Chondrocyte (in vitro differentiated cells): ENCODE results near the gene PCSK2. TPM values are rescaled to one million over a fixed set of nuclear protein-coding genes. Genes with fewer than 3 reads are reported as not detected.

ENCODE experiments used
- DNase-seq: peaks from one replicate; pipeline ENCODE4 v3.0.0; 2021; ENCODE audit warnings: mixed read lengths, low spot score
- H3K27ac Mint-ChIP-seq: one replicate; pipeline ENCODE4 v1.8.0; 2021; ENCODE audit warnings: mild to moderate bottlenecking, moderate library complexity, mixed read lengths; ENCODE audit not compliant: unreplicated experiment
- H3K27me3 Mint-ChIP-seq: 2 replicates; pipeline ENCODE4 v1.8.0; 2021; ENCODE audit warnings: low read depth, mixed read lengths
- H3K36me3 Mint-ChIP-seq: 2 replicates; pipeline ENCODE4 v1.8.0; 2021; ENCODE audit warnings: low read depth, mixed read lengths
- H3K4me1 Mint-ChIP-seq: 2 replicates; pipeline ENCODE4 v1.8.0; 2021; ENCODE audit warnings: low read depth, mild to moderate bottlenecking, mixed read lengths
- H3K4me3 Mint-ChIP-seq: one replicate; pipeline ENCODE4 v1.8.0; 2021; ENCODE audit warnings: mild to moderate bottlenecking, moderate library complexity, mixed read lengths; ENCODE audit not compliant: unreplicated experiment
- H3K9me3 Mint-ChIP-seq: 2 replicates; pipeline ENCODE4 v1.8.0; 2021; ENCODE audit warnings: low read depth, mixed read lengths
- total RNA-seq: library from RNA; stranded (reverse); gene quantifications from 3 replicates; pipeline ENCODE4 v1.2.1, GENCODE V29; 2021
- TF ChIP-seq, protein P1 (sequence below): fragments of 200-600 bp; sonication (generic); IDR thresholded peaks from 2 replicates; pipeline ENCODE4 v1.5.0; 2021; ENCODE audit warnings: antibody characterized with exemption, mild to moderate bottlenecking, moderate library complexity

The PCSK2 gene
- total RNA-seq, 1 donor from 2014 or later = not detected

DNA sequence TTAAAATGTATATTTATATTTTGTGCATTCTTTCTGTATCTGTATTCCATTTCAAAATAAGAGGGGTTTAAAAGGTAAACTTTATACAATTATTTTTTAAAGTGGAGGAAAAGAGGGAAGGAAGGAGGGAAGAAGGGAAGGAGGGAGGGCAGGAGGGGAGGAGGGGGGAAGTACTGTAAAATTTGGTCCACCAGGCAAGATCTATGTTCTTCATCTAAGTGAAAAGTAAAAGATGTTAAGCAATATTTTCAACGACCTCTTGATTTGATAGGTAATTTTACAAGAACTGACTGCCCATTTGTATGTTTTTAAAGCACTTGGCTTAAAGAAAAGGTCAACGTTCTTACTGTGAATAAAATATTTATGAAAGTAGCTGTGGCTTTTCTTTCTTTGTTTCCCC, 29.8 kb upstream of the PCSK2 start:
- TF ChIP-seq, protein P1, sequence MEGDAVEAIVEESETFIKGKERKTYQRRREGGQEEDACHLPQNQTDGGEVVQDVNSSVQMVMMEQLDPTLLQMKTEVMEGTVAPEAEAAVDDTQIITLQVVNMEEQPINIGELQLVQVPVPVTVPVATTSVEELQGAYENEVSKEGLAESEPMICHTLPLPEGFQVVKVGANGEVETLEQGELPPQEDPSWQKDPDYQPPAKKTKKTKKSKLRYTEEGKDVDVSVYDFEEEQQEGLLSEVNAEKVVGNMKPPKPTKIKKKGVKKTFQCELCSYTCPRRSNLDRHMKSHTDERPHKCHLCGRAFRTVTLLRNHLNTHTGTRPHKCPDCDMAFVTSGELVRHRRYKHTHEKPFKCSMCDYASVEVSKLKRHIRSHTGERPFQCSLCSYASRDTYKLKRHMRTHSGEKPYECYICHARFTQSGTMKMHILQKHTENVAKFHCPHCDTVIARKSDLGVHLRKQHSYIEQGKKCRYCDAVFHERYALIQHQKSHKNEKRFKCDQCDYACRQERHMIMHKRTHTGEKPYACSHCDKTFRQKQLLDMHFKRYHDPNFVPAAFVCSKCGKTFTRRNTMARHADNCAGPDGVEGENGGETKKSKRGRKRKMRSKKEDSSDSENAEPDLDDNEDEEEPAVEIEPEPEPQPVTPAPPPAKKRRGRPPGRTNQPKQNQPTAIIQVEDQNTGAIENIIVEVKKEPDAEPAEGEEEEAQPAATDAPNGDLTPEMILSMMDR = no peak
- Mint-ChIP-seq H3K27me3 (peaks cover 13% of the 10 kb centered on the region), H3K27ac (no peak overlapping the region), H3K4me3 (no peak overlapping the region), H3K36me3 (no peaks in the 10 kb centered on the region), H3K4me1 (no peaks in the 10 kb centered on the region), H3K9me3 (peaks cover 5% of the 10 kb centered on the region)
- no peak for DNase-seq

DNA sequence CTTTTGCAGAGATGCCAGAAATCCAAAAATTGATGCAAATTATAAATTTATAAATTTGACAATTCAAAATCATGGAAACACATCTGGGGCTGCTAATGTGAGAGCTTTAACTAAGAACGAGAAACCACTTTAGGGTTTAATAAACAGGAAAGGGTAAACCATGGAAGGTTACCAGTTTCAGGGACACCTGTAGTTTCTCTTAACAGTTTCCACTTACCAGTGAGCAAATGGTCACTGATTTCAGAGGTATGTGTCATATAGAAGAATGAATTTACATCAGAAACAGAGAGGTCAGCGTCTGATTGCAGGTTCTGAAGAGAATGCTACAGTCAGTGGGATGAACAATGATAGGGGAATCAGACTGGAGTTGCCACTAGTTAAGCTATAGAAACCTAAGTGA, 24.8 kb upstream of the PCSK2 start:
- Mint-ChIP-seq H3K27me3 (peaks cover 23% of the 10 kb centered on the region), H3K36me3 (no peaks in the 10 kb centered on the region), H3K4me1 (no peaks in the 10 kb centered on the region), H3K9me3 (no peaks in the 10 kb centered on the region), H3K4me3 (no peak overlapping the region), H3K27ac (no peak overlapping the region)
- no peak for DNase-seq
- TF ChIP-seq, protein P1 = no peak

DNA sequence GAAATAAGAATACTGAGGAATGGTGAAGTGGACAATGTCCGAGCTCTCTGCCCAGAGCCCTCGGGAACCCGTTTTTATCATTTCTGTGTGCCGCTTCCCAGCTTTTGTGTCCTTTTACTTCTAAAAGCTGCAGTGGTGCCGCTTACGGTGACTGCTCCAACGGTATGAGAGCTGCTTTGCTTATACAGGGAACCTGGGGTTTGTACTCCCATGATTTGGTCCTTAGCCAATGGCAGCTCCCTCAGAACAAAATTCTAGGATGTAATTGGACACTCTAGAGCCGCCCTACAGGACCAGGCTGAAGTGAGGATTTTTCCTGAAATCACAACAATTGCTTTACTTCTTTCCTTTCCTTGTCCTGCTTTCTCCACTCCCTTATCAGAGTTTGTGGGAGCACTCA, 24.2 kb upstream of the PCSK2 start:
- Mint-ChIP-seq H3K36me3 (no peaks in the 10 kb centered on the region), H3K27ac (no peak overlapping the region), H3K27me3 (peaks cover 23% of the 10 kb centered on the region), H3K9me3 (no peaks in the 10 kb centered on the region), H3K4me3 (no peak overlapping the region), H3K4me1 (no peaks in the 10 kb centered on the region)
- TF ChIP-seq, protein P1 = no peak
- DNase-seq = no peak

DNA sequence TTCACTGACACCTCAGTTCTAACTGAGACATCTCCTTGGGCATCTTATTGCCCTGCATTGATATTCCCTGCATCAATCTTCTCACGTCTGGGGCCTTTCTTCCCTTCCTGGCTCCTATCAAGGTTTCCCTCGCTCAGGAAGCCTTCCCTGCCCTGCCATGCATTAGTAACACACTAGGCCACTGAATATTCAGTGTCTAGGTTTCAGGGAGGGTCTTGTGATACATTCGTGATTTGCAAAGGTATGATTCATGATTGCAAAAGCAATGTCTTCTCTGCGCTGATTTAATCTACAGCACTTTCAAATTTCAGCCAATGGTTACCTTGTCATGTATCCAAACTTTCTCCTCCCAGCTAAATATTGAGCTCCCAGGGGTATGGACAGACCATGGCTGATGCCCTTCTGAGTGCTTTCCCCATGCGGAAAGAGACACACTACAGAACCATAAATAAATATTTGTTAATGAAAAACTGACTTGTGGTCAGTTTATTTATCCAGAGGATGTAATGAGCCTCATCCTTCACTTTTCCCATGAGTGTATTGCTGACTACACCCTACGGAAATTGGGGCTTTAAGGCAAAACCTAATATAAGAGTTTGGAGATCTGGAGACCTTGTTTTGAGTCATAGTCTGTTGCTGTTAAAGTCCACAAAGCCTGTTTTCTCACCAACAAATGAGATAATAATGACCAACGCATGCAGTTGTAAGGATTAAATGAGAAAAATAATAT, 21.6 kb upstream of the PCSK2 start:
- no peaks in the 10 kb centered on the region for H3K9me3 Mint-ChIP-seq
- peaks cover 18% of the 10 kb centered on the region for H3K27me3 Mint-ChIP-seq
- no peak for DNase-seq
- H3K27ac Mint-ChIP-seq = no peak overlapping the region
- H3K4me1 Mint-ChIP-seq = no peaks in the 10 kb centered on the region
- TF ChIP-seq, protein P1 = no peak
- H3K4me3 Mint-ChIP-seq = no peak overlapping the region
- no peaks in the 10 kb centered on the region for H3K36me3 Mint-ChIP-seq

DNA sequence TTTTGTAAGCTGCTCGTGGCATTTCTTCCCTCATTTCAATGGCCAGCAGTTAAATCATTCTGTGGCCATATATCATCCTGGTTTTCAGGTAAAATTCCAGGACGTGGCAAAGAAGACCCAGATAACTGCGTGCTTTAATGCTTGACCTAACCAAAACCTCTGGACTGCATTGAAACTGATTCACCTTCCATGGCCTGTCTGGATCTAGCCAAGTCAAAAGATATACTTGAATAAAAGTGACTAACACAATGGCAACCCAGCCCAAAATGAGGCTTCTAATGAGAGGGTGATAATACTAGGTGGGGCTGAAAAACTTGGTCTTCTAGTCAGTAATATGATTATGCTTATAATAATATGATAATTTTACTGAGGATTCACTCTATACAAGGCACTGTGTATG, 16.5 kb upstream of the PCSK2 start:
- Mint-ChIP-seq H3K4me3 (no peak overlapping the region), H3K27ac (no peak overlapping the region), H3K36me3 (no peaks in the 10 kb centered on the region), H3K9me3 (no peaks in the 10 kb centered on the region), H3K27me3 (peaks cover 1% of the 10 kb centered on the region), H3K4me1 (no peaks in the 10 kb centered on the region)
- TF ChIP-seq, protein P1 = no peak
- no peak for DNase-seq
